ENCODE data around the gene PRKCZ. TPM values are rescaled to one million over a fixed set of nuclear protein-coding genes. Genes with fewer than 3 reads are reported as not detected.
A peak's percentile ranks its signal among the peaks of the same experiment; 100 is the strongest.

The PRKCZ gene
- polyA plus RNA-seq, 3 donors, result 0.74 to 1.9 (median 1.4) TPM

- H4K20me1 ChIP-seq (ENCODE audit: insufficient read depth, low read length), result no peaks in the 10 kb centered on the region
- H3K36me3 ChIP-seq (replicated peaks in 1 of 2; ENCODE audit: control insufficient read depth in 1 of 2, insufficient read depth in 2 of 2, low read length in 2 of 2), result no peaks in the 10 kb centered on the region
- H3K27ac ChIP-seq (ENCODE audit: low read depth in 1 of 2, low read length in 2 of 2), result no peak overlapping the region
- H3K27me3 ChIP-seq (ENCODE audit: control insufficient read depth in 2 of 2, insufficient read depth in 2 of 2, low read length in 2 of 2), result peaks cover 0 to 7% of the 10 kb centered on the region in 2 donors
- WGBS (ENCODE audit: insufficient coverage), result 79% methylated on average over 28 of the region's 39 CpGs
- no peak for TF ChIP-seq CTCF (IDR thresholded peaks at IDR 0.05)
- DNase-seq, result peak in 1 of 3 donors; percentile 25
- peak overlapping the region in 6 of 7 donors; percentile 1 to 81 (median 70) for H3K27ac Mint-ChIP-seq
- H3K4me3 Mint-ChIP-seq, result peak overlapping the region; percentile 49 to 87
- no peaks in the 10 kb centered on the region for H3K36me3 Mint-ChIP-seq
- no peak overlapping the region for H3K9ac ChIP-seq (ENCODE audit: insufficient read depth, low read length, poor library complexity, severe bottlenecking)
- H3K4me2 ChIP-seq (replicated peaks; ENCODE audit: extremely low read depth, low read length, poor library complexity, severe bottlenecking), result peak overlapping the region; percentile 69
- intact Hi-C loops (cut with micrococcal nuclease), result no loop called here
- peaks cover 0 to 7% (median 6%) of the 10 kb centered on the region in 7 donors for H3K9me3 Mint-ChIP-seq
- H3K9me3 ChIP-seq (replicated peaks in 1 of 2; ENCODE audit: control insufficient read depth in 1 of 2, insufficient read depth in 1 of 2, low read length in 2 of 2), result peaks cover 0 to 6% of the 10 kb centered on the region in 2 donors
- peak overlapping the region; percentile 52 for H2AFZ ChIP-seq (ENCODE audit: insufficient read depth, low read depth, low read length, poor library complexity, severe bottlenecking)
- H3K79me2 ChIP-seq (ENCODE audit: insufficient read depth, low read length), result no peaks in the 10 kb centered on the region
- H3K27me3 Mint-ChIP-seq (ENCODE audit: low read depth in 3 of 3), result peaks cover 10 to 17% (median 15%) of the 10 kb centered on the region in 3 donors
- H3K4me3 ChIP-seq (replicated peaks in 1 of 3; ENCODE audit: low read depth in 2 of 3, low read length in 3 of 3), result peak overlapping the region in 1 of 3 experiments; percentile 51
- peaks cover 12% of the 10 kb centered on the region for H3K4me1 Mint-ChIP-seq
- peaks cover 17 to 19% of the 10 kb centered on the region in 2 donors for H3K4me1 ChIP-seq (ENCODE audit: control insufficient read depth in 1 of 2, insufficient read depth in 2 of 2, low read length in 2 of 2)
Measured at GRCh38 chr1:2126331-2127186, 76.3 kb downstream of the PRKCZ start.

- TF ChIP-seq CTCF (IDR thresholded peaks at IDR 0.05), result no peak
- peaks cover 0 to 3% (median 2%) of the 10 kb centered on the region in 7 donors for H3K9me3 Mint-ChIP-seq
- H3K79me2 ChIP-seq (ENCODE audit: insufficient read depth, low read length), result no peaks in the 10 kb centered on the region
- peak overlapping the region in 1 of 3 experiments; percentile 51 for H3K4me3 ChIP-seq (replicated peaks in 1 of 3; ENCODE audit: low read depth in 2 of 3, low read length in 3 of 3)
- peak overlapping the region; percentile 69 for H3K4me2 ChIP-seq (replicated peaks; ENCODE audit: extremely low read depth, low read length, poor library complexity, severe bottlenecking)
- intact Hi-C loops (cut with micrococcal nuclease), result no loop called here
- peaks cover 0 to 7% of the 10 kb centered on the region in 2 donors for H3K27me3 ChIP-seq (ENCODE audit: control insufficient read depth in 2 of 2, insufficient read depth in 2 of 2, low read length in 2 of 2)
- no peaks in the 10 kb centered on the region for H3K36me3 ChIP-seq (replicated peaks in 1 of 2; ENCODE audit: control insufficient read depth in 1 of 2, insufficient read depth in 2 of 2, low read length in 2 of 2)
- peak overlapping the region; percentile 49 to 87 for H3K4me3 Mint-ChIP-seq
- peak overlapping the region; percentile 52 for H2AFZ ChIP-seq (ENCODE audit: insufficient read depth, low read depth, low read length, poor library complexity, severe bottlenecking)
- H3K4me1 ChIP-seq (ENCODE audit: control insufficient read depth in 1 of 2, insufficient read depth in 2 of 2, low read length in 2 of 2), result peaks cover 22 to 25% of the 10 kb centered on the region in 2 donors
- H3K36me3 Mint-ChIP-seq, result no peaks in the 10 kb centered on the region
- 50% methylated on average over 21 of the region's 30 CpGs for WGBS (ENCODE audit: insufficient coverage)
- H4K20me1 ChIP-seq (ENCODE audit: insufficient read depth, low read length), result no peaks in the 10 kb centered on the region
- peak; percentile 40 to 57 (median 40) for DNase-seq
- no peak overlapping the region for H3K9ac ChIP-seq (ENCODE audit: insufficient read depth, low read length, poor library complexity, severe bottlenecking)
- H3K9me3 ChIP-seq (replicated peaks in 1 of 2; ENCODE audit: control insufficient read depth in 1 of 2, insufficient read depth in 1 of 2, low read length in 2 of 2), result peaks cover 0 to 6% of the 10 kb centered on the region in 2 donors
- peaks cover 15% of the 10 kb centered on the region for H3K4me1 Mint-ChIP-seq
- no peak overlapping the region for H3K27ac ChIP-seq (ENCODE audit: low read depth in 1 of 2, low read length in 2 of 2)
- H3K27me3 Mint-ChIP-seq (ENCODE audit: low read depth in 3 of 3), result peaks cover 11 to 23% (median 15%) of the 10 kb centered on the region in 3 donors
- H3K27ac Mint-ChIP-seq, result peak overlapping the region in 6 of 7 donors; percentile 1 to 81 (median 70)
Measured at GRCh38 chr1:2127187-2128145, 77.3 kb downstream of the PRKCZ start.
